HG03378 (cell line): Measurements from ENCODE around the gene TSC22D4.

Experiments
- ATAC-seq: cut with Tn5 transposase; IDR thresholded peaks from one replicate; pipeline ENCODE4 v1.9.1; 2021; ENCODE audit warnings: mild to moderate bottlenecking, moderate library complexity; ENCODE audit not compliant: unreplicated experiment

TSC22D4 gene

GRCh38 chr7:100493476-100494264 is 14.7 kb upstream of the TSC22D4 start:
- ATAC-seq, result no peak

GRCh38 chr7:100492738-100493475 is 13.9 kb upstream of the TSC22D4 start:
- ATAC-seq, result no peak

- ATAC-seq, result no peak
Observed at GRCh38 chr7:100491192-100491578, 12.2 kb upstream of the TSC22D4 start.

GRCh38 chr7:100490483-100491191 is 11.6 kb upstream of the TSC22D4 start:
- ATAC-seq, result no peak

GRCh38 chr7:100489824-100490223 is 10.8 kb upstream of the TSC22D4 start:
- ATAC-seq, result no peak

GRCh38 chr7:100489121-100489520 is 10.1 kb upstream of the TSC22D4 start:
- ATAC-seq, result no peak

- no peak for ATAC-seq
Observed at GRCh38 chr7:100488333-100489095, 9.5 kb upstream of the TSC22D4 start.

GRCh38 chr7:100486753-100487446 is 7.9 kb upstream of the TSC22D4 start:
- ATAC-seq, result no peak

- no peak for ATAC-seq
Observed at GRCh38 chr7:100486111-100486636, 7.2 kb upstream of the TSC22D4 start.

- no peak for ATAC-seq
Observed at GRCh38 chr7:100485471-100485876, 6.5 kb upstream of the TSC22D4 start.

GRCh38 chr7:100484673-100485045 is 5.6 kb upstream of the TSC22D4 start:
- no peak for ATAC-seq

- ATAC-seq, result no peak
Observed at GRCh38 chr7:100483722-100484672, 5.0 kb upstream of the TSC22D4 start, which contains the start of gene NYAP1. Gene NYAP1, plus strand, starts transcription at chr7:100483927. Its CDS starts 1,385 bp downstream, at chr7:100485312.

- no peak for ATAC-seq
Observed at GRCh38 chr7:100483090-100483721, 4.2 kb upstream of the TSC22D4 start.

GRCh38 chr7:100482728-100483089 is 3.7 kb upstream of the TSC22D4 start:
- ATAC-seq, result no peak

GRCh38 chr7:100481466-100481865 is 2.5 kb upstream of the TSC22D4 start:
- ATAC-seq, result no peak

GRCh38 chr7:100477871-100478267 is 1.1 kb downstream of the TSC22D4 start:
- ATAC-seq, result no peak

GRCh38 chr7:100476903-100477870 is 1.8 kb downstream of the TSC22D4 start:
- ATAC-seq, result no peak
